Activated CD8-positive, alpha-beta memory T cell treated with anti-CD3 and anti-CD28 coated beads, Interleukin-2, amount 50 U/mL, for 1 hour (primary cell): ENCODE measurements around the gene IL17A.

Source experiments
- DNase-seq: peaks from one replicate; pipeline ENCODE4 v3.0.0-alpha.2; 2020; ENCODE audit errors: extremely low read depth

IL17A gene

DNA sequence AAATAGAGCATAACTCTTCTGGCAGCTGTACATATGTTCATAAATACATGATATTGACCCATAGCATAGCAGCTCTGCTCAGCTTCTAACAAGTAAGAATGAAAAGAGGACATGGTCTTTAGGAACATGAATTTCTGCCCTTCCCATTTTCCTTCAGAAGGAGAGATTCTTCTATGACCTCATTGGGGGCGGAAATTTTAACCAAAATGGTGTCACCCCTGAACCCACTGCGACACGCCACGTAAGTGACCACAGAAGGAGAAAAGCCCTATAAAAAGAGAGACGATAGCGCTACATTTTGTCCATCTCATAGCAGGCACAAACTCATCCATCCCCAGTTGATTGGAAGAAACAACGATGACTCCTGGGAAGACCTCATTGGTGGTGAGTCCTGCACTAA lies at the start of gene IL17A:
IL17A (plus strand) TSS at position 301 of the 400 bp plus-strand sequence; CDS start at position 358, 57 bp downstream.
- DNase-seq, result no peak

DNA sequence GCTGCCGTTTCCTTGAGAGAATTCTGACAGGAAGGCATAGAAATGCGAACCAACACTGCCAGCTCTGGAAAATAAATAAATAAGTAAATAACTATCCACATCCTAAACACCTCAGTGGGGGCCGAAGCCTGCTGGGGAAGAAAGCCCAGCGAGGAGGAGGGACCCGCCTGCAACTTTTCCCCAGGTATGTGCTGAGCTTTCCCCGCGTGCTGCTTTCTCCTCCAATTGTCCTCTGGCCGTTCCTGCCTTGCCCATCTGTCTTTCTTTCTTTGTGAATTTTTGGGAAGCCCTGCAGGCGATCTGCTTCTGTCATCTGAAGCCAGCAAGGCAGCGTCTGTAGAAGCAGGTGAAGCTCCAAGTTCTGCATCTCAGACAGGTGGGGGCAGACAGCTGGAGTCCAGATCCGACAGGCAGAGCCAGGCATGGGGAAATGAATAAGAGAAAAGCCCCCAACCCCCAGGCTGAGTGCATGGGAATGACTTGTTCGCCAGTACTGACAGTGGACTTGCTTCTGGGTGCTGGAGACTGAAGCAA lies 49.2 kb upstream of the IL17A start:
- no peak for DNase-seq

DNA sequence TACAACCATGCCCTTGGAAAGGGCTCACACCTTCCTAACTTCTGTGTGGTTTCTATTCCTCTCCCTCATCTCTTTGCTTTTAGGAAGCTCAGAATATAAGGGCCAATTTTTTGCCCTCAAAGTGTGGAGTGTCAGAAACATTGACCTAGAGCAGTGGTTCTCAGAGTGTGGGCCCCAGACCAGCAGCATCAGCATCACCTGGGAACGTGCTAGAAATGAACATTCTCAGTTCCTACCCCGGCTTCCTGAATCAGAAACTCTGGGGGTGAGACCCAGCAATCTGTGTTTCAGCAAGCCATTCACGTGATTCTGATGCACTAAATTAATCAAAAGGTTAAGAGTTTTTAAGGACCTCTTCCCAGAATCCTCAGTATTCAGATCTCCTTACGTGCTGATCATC lies 47.9 kb upstream of the IL17A start:
- no peak for DNase-seq

DNA sequence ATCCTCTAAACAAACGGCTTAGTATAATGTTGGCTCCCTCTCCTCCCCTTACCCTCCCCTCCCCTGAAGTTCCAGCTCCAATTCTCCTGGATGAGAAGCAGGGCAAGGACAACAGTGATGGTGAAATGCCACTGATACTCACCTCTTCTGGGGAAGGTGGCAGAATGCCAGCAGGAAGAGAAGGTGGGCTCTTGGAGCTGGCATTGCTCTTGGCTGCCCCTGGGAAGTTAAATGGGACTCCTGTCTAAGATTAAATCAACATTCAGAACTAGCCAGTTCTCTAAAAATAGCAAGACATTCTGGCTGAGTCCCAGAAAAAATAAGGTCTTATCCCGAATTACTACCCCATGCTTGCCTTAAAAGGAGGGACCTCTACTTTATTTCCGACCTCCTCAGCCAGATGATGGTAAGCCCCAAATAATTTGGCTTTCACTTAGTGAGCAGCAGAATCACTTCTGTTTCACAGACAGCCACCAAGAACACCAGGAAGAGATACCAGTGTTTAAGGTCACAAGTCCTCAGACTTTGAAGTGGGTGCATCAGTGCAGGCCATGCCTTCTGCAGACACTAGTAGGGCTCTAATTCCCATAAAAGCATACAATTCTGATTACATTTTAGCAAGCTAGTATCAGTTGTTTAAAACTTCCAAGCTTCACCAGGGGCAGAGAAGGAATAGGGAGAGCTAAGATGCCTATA lies 46.0 kb upstream of the IL17A start:
- DNase-seq, result no peak

DNA sequence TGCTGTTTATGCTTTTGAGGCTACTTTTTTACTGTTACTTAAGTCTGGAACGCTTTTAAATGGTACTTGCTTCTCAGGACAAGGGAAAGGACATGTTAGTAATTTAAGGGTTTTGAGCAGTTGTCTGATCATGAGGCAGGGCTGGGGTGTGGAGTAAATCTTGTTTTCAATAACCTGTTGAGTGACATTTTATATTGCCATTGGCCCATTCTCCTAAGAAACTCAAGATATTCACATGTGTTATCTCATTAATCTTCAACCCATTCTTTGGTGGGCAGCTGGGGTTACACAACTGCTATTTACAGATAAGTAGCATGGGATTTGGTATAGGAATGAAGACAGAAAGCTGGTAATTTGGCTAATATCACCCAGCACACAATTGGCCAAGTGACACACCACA lies 44.6 kb upstream of the IL17A start:
- no peak for DNase-seq

DNA sequence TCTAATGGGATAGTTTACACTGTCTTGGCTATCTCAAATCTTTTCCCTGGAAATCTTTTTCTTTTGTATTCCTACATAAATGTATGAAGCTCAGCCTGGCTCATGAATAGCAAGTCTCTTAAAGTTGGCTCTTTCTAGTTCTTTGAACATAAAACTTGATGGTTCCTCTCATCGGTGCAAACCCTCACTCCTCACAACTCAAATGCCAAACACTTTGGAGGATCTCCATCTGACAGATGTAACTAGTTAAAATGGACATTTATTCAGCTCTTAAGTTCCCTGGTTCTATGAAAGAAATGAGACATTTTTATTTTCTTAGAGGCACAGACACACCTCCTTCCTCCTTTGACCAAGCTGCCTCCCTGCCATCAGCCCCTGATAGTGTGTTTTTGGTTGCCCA lies 43.6 kb upstream of the IL17A start:
- DNase-seq, result no peak

DNA sequence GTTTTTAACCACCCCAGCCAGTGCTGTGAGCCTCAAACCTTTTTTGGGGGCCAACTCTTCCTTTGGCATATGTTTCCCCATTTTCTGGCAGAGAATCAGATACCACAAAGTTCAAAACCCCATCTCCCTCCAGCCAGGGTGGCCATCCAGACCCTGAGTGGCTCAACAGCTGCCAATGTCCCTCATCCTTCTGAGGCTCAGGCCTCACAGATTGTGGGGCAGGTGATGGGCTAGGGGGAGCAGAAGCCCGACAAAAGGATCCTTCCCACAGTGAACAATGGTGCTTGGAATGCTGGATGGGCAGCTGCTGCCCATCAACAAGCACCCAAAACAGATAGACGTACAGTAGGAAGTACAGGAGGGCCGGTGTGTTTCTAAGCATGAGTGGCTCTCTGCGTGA lies 42.6 kb upstream of the IL17A start:
- no peak for DNase-seq

DNA sequence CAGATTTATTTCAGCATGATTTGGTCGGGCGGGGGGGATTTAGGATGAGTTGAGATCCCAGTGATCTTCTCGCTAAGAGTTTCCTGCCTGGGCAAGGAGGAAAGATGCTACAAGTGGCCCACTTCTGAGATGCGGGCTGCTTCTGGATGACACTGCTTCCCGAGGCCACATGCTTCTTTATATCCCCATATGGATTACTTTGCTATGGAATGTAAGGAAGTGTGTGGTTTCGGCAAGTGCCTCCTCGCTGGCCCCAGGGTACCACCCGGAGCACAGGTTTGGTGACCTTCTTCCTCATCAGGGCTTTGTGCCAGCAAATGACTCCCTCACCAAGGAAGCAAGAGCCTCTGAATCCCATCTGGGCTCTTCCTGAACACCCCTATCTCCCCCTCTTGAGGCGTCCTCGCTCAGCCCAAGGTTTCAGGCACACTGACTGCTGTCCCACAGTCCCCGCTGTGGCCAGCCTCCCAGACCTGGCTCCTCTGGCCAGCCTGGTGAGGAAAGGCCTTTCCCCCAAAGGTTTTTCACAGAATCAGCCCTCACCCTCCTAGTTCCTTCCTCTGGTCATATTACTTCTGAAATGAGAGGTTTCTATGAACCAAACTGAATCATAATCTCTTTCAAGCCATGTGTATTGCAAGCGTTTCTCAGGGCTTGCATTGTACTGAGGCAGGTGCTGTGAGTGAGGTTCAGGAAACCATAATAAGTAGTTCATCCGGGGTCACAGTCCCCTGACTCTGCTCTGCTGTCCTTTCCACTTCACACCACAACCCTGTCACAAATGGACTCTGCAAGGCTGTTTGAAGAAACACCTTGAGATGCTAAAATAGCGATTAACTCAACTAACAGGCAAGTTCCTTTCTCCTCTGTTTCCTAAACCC lies 41.7 kb upstream of the IL17A start:
- no peak for DNase-seq

DNA sequence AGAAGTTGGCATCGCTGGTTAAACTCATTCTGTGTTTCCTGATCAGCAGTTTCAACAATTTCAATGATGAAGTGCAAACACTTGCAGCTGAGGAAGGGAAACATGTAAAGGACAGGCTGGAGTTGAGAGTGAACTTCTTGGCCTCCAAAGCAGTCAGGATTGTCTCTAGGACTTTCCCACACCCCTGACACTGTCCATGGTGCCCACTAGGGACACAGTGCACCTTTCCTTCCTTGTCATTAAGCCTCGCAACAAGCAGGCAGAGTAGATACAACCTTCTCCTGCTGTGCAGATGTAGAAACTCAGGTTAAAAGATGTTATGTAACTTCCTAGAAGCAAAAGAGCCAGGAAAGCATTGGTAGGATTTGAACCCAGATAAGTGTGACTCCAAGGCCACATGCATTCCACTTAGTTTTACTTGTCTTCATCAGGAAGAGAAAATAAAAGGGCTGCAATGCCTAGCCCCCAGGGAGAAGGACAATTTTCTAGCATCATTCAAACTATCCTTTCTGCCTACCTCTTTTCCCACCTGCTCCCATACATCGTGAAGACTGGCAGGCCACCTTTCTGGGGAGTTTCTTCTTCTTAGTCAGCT lies 39.2 kb upstream of the IL17A start:
- DNase-seq, result no peak

DNA sequence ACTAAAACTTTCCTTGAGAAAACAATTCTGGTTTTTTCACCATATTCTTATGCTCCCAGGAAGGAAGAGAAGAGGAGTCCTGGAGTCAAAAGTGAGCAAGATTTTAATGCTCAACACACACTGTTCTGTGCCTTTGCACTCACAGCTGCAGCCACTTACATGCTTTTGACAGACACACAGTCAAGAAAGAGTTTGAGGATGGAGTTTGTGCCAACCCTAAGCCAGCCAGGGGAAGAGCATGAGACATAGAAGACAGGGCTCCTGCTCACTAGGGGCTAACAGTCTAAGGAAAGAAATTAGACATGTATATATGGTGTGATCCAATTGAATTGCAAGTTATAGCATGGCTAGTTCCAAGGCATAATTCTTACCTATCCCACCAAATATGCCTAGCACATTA lies 37.1 kb upstream of the IL17A start:
- DNase-seq, result no peak

DNA sequence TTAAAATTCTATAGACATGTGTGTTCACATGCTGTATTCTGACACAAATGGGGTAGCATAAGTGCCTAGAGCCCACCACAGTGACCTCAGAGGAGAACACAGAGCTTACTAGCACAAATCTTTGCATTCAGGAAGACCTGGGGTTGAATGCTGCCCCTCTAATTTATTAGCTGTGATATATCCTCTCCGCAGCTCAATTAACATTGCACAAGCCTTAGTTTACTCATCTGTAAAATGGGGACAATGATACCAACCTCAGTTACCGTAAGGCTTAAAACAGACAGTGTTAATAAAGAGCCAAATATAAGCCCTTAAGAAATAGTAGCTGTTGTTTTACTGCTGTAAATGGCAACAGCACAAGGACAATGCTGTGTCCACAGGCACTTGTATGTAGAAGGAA lies 36.2 kb upstream of the IL17A start:
- no peak for DNase-seq

DNA sequence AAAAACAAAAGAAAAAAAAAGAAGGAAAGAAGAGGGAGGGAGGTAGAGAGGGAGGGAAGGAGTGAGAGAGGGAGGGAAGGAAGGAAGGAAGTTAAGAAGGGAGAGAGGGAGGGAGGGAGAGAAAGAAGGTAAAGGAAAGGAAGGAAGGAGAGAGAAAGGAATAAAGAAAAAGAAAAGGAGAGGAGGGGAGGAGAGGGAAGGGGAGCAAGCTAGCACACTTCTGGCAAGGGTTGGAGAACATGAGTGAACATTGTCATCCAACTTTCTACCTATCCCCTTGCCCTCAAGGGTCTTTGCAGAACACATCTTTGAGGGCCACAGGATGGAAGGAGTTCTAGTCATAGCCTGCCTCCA lies 34.1 kb upstream of the IL17A start:
- no peak for DNase-seq

DNA sequence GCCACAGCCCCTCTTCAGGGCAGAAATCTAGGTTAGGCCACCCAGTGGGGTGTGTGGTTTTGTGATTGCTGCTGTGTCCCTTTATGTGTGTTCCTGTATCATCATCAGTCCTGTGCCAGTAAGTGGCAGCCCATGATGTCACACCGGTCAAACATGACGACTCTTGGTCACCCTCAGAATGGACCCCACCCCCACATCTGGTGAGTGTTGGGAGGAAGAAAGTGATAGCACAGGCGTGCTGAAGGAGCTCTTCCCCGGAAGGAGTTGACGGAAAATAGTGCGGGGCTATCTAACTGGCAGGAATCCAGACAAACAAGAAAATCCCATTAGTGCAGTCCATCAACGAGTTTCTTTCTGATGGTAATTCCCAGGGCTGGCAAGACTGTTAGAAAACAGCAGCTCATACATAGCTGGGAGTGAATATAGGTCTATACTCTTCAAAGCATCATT lies 33.4 kb upstream of the IL17A start:
- no peak for DNase-seq

DNA sequence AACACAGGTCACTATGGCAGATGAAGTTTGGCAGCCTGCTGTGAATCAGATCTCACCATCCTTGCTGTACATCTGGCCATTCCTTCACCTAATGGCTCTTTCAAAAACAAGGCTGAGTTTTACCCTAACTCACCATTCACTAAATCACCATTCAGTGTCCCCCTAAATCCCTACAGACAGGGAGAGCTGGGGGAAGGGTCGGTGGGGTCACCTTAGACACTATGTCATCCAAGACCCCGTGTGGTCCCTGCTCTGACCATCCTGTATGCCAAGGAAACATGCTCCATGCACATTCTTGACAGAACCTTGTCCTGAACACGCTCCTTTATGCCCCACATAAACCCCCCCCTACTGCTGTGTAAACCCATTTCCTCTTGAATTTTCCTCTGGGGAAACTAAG lies 31.8 kb upstream of the IL17A start:
- no peak for DNase-seq

DNA sequence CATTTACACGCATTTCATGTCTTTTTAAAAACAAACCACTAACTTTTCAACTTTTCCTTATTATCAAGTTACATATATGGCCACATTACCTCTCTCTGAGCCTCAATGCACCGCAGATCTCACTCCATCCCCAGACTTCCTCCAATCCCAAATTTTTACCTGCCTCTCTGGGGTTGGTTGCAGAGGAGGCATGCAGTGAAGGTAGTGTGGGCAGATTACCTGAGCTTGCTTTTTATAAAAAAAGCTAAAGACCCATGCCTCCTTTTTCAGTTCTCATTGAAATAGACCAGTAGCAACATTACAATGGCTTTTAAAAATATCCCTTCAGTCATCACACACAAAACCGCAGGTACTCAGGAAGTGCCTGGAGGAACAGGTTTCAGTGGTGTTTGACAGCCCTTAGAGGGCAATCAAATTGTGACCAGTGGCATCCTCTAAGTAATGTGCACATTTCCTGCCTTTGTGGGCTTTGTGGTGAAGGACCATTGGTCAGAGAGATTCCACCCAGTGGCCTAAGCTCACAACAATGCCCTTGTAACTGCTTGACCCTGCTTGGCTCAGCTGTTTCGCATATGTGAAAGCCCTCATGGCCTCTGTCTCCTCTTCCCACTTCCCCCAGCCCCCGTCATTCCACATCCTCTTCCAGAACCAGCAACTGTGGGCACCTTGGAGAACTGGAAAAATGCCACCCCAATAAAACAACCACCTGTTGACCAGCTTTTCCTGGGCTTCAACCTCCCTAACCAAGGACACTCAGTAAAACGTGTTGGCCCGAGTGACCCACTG lies 30.2 kb upstream of the IL17A start:
- no peak for DNase-seq

DNA sequence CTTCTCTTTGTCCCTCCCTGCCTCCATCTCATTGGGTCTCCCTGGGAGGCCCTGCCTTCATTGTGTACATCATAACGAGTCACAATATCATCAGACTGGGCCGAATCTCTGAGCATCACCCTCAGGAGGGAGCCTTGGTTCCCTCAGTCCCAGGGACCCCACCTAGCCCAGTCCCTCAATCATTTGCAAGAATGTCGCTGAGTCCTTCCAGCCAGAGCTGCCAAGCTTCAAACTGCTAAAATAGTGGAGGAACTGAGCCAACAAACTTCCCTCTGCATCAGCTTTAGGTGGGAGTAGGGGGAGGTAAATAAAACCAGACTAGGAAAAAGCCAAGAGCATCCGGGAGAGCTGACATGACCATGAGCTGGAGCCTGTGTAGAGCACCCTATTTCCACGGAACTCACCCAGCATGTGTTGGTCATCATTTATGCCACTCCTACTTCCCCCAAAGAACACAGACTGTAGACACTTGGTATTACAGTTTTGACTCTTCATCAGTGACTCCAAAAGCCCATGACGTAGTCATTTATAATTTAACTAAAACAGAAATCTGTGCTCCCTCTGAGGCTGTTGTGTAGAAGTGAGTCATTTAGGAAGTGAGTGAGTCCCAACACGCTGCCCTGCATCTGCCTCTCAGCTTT lies 28.8 kb upstream of the IL17A start:
- DNase-seq, result no peak

DNA sequence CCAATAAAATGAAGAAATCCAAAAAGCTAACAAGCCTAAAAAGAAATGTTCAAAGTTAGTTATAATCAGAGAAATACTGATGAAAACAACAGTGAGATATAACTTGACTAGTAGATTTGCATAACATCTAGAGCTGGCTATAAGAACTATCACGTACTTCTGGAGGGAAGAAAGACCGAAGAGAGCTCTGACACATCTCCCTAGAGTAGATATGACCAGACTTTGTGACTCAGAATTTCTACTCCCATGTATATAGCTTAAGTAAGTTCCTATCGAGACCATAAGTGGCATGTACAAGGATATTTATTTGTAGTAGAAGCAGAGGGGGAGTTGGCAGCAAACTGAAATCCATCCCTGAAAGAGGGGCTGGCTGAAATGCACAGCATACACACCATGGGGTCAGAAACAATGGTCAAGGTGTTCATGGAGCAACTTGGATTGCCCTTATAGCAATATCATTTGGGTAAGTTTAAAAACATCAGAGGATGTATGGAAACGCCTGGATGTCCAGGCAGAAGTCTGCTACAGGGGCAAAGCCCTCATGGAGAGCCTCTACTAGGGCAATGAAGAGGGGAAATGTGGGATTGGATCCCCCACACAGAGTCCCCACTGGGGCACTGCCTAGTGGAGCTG lies 25.6 kb upstream of the IL17A start:
- DNase-seq, result no peak

DNA sequence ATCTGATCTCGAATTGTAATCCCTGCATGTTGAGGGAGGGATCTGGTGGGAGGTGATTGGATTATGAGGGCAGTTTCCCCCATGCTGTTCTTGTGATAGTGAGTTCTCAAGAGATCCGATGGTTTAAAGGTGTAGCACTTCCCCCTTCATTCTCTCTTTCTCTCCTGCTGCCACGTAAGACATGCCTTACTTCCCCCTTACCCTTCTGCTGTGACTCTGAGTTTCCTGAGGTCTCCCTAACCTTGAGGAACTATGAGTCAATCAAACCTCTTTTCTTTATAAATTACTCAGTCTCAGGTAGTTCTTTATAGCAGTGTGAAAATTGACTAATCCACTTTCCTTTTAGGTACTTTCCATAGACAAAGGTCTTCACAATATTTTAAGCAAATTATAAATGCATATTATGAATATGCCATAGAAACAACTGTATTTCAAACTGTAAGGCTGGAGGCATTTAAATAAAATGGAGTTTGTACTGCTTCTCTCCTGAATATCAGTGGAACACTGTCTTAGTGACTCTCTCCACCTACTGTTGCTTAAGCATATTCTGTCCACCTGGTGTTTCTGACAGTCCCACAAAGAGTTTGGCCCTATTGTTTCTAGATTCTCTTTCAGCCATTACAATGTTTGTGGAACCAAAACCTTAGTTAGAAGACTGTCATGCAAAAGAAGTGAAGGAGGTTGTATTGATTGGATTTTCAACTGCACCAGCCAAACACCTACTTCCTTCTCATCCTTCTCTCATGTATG lies 24.3 kb upstream of the IL17A start:
- DNase-seq, result no peak

DNA sequence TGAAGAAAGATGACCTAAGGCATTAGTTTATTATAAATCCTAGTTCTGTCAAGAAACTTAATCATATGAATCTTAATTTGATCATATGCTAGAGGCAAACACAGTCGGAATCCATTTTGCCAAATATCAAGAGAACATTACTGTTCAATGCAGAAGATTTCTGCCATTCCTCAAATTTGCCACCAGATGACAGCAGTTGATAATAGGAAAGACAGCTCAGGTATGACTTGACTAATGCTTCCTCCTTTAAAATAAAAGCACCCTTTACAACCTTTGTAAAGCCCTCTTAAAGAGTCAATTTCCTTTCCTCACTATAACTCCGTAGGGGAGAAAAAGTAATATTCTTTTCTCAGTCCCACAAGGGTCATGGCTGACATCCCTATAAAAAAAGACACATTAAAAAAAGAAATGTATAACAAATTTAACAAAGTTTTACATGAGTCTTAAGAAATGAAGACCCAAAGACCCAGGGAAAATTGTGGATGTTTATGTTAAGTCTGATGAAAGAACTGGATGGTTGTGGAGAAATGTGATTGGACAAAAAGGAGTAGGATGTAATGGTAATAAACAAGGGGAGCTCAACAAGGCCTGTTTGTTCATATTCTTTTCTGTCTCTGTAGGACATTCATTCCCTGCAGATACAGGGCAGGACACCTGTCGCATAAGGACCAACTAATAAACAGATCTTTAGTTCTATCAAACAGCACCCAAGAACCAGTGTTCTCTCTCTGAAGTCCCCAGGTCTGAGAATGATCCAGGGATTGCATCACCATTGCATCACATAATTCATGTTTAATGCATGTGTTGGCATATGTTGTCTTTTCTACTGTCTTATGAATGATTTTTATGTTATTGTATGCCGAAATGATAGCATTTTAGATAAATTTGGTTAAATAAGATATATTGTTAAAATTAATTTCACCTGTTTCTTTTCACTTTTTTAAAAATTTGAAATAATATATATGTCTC lies 23.0 kb upstream of the IL17A start:
- DNase-seq, result no peak
